ENCODE results near the gene ADH7. TPM values are rescaled to one million over a fixed set of nuclear protein-coding genes. Genes with fewer than 3 reads are reported as not detected.

ADH7 gene
- total RNA-seq, 1 donor from 2014 or later, result not detected

- H3K27ac Mint-ChIP-seq (ENCODE audit: unreplicated experiment), result no peak overlapping the region
- H3K4me3 Mint-ChIP-seq, result no peak overlapping the region
- H3K36me3 Mint-ChIP-seq (ENCODE audit: low read depth), result peaks cover 3% of the 10 kb centered on the region
- H3K4me1 Mint-ChIP-seq, result no peaks in the 10 kb centered on the region
- TF ChIP-seq CTCF (conservative IDR thresholded peaks at IDR 0.05), result no peak
- no peaks in the 10 kb centered on the region for H3K27me3 Mint-ChIP-seq (ENCODE audit: low read depth)
- no peak for DNase-seq (ENCODE audit: low read depth, low spot score)
- peaks cover 6% of the 10 kb centered on the region for H3K9me3 Mint-ChIP-seq
These were observed 68.7 kb downstream of the ADH7 start for GRCh38 chr4:99366491-99366890.

DNA sequence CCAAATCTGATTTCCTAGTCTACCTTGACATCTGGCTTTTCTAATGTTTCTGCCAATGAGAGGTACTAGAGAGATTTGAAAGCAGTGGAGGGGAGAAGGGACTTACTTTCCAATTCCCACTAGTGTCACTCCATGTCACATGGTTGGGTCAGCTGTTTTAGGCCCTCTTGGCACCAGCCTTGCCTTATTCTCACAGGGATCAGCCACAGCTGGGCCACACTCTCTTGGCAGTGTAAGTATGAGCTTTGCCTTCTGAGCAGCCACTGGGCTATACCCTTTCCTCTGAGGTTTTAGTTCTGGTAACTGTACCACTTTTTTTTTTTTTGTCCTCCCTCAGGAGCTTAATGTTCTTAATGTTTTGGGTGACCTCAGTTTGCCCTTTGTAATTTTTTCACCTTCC is 72.4 kb downstream of the ADH7 start:
- no peaks in the 10 kb centered on the region for H3K27me3 Mint-ChIP-seq (ENCODE audit: low read depth)
- H3K4me1 Mint-ChIP-seq, result no peaks in the 10 kb centered on the region
- TF ChIP-seq CTCF (conservative IDR thresholded peaks at IDR 0.05), result no peak
- peaks cover 3% of the 10 kb centered on the region for H3K36me3 Mint-ChIP-seq (ENCODE audit: low read depth)
- no peak for DNase-seq (ENCODE audit: low read depth, low spot score)
- no peak overlapping the region for H3K27ac Mint-ChIP-seq (ENCODE audit: unreplicated experiment)
- H3K4me3 Mint-ChIP-seq, result no peak overlapping the region
- peaks cover 12% of the 10 kb centered on the region for H3K9me3 Mint-ChIP-seq

Other genes starting within 250 kb of the ADH7 start
- not detected in 2 replicates for gene ADH6, start 216.1 kb downstream of the ADH7 start, total RNA-seq
- not detected in 2 replicates for gene ADH1A, start 144.4 kb downstream of the ADH7 start, total RNA-seq
- not detected in 2 replicates for gene ADH1B, start 113.9 kb downstream of the ADH7 start, total RNA-seq
- not detected in 2 replicates for gene ADH1C, start 82.6 kb downstream of the ADH7 start, total RNA-seq
- not detected in 2 replicates for gene C4orf17, start 75.7 kb upstream of the ADH7 start, total RNA-seq
- 7.8 and 8.0 TPM in 2 replicates for gene TRMT10A, start 128.7 kb upstream of the ADH7 start, total RNA-seq
- gene MTTP, start 139.5 kb upstream of the ADH7 start, total RNA-seq, result 11.1 and 12.0 TPM in 2 replicates
- 0.05 TPM in 2 replicates for gene C4orf54, start 222.5 kb upstream of the ADH7 start, total RNA-seq